Esophagus mucosa (tissue), 1 donor: ENCODE results near the gene DACH2. TPM values are rescaled to one million over a fixed set of nuclear protein-coding genes. Genes with fewer than 3 reads are reported as not detected.

Experiments
- ATAC-seq: fragments of 200-7000 bp; cut with Tn5 transposase; one replicate; pipeline ENCODE4 v1.9.1; 2020
- total RNA-seq: library from RNA; stranded (reverse); gene quantifications from one replicate; pipeline ENCODE4 v1.2.4, GENCODE V29; 2023
- donor health status: DM: yes; HTN: yes; CAD: no.

The DACH2 gene
- total RNA-seq, 1 donor from 2014 or later, result not detected

GRCh38 chrX:86809651-86810050 is 661.4 kb downstream of the DACH2 start:
- ATAC-seq, result no peak

- ATAC-seq, result no peak
Measured at GRCh38 chrX:86829786-86830185, 681.5 kb downstream of the DACH2 start.

GRCh38 chrX:86830685-86831084 is 682.4 kb downstream of the DACH2 start:
- no peak for ATAC-seq

- ATAC-seq, result no peak
Measured at GRCh38 chrX:86845101-86845500, 696.9 kb downstream of the DACH2 start.

Other genes with a start within 250 kb of the DACH2 start
- gene CHM, start 100.9 kb upstream of the DACH2 start, total RNA-seq, result 13.0 TPM